HEK293 (cell line): ENCODE measurements around the gene S100A1.

Source experiments
- OSR2 ChIP-seq: fragments of 450-650 bp; formaldehyde crosslinking; IDR thresholded peaks from 2 replicates; pipeline ENCODE4 v1.5.1; 2016; ENCODE audit warnings: missing biosample characterization, missing genetic modification characterization
- ZBTB17 ChIP-seq: fragments of 450-650 bp; formaldehyde crosslinking; IDR thresholded peaks from 2 replicates; pipeline ENCODE4 v1.5.1; 2016; ENCODE audit warnings: missing biosample characterization, missing genetic modification characterization
- ZBTB8A ChIP-seq: fragments of 450-650 bp; formaldehyde crosslinking; IDR thresholded peaks from 2 replicates; pipeline ENCODE4 v1.5.1; 2016; ENCODE audit warnings: missing biosample characterization, missing genetic modification characterization
- ZNF10 ChIP-seq: fragments of 450-650 bp; formaldehyde crosslinking; IDR thresholded peaks from 2 replicates; pipeline ENCODE4 v1.5.1; 2017; ENCODE audit warnings: missing biosample characterization, missing genetic modification characterization
- ZNF211 ChIP-seq: fragments of 450-650 bp; formaldehyde crosslinking; IDR thresholded peaks from 2 replicates; pipeline ENCODE4 v1.5.1; 2016; ENCODE audit warnings: low read depth, missing biosample characterization, missing genetic modification characterization
- ZNF274 ChIP-seq, 2 experiments: fragments of 200-500 bp in 1 of 2; fragments of 450-650 bp in 1 of 2; sonication (Bioruptor generic) in 1 of 2; formaldehyde crosslinking in 1 of 2; IDR thresholded peaks; 2 replicates each; pipeline versions ENCODE4 v1.5.1 to v1.6.1; 2014 to 2016; ENCODE audit warnings: borderline replicate concordance in 1 of 2, inconsistent platforms in 1 of 2, low read length in 1 of 2, missing biosample characterization in 1 of 2, missing genetic modification characterization in 1 of 2
- ZNF544 ChIP-seq: fragments of 450-650 bp; formaldehyde crosslinking; IDR thresholded peaks from 2 replicates; pipeline ENCODE4 v1.5.0; 2017; ENCODE audit warnings: missing biosample characterization, missing genetic modification characterization
- TF ChIP-seq, protein P1 (sequence below): fragments of 450-650 bp; formaldehyde crosslinking; IDR thresholded peaks from 2 replicates; pipeline ENCODE4 v1.5.1; 2016; ENCODE audit warnings: missing biosample characterization, missing genetic modification characterization

DNA sequence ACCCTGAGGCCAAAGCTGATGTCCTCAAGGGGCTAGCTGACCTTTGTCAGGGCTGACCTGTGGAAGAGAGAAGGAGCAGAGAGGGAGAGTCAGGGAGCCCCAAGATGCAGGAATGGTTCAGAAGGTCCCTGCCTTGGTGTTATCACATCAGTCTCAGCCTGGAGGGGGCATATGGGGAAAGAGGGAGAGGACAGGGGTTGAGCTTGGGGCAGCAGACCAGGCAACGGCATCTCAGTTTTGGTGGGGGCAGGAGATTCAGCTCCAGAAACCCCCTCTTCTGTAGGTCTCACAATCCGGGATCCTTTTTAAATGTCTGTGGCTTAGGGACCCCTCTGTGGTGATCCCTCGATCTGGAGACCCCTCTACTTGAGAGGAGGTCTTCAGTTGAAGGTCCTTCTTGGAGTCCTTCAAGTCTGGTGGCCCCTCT is 1.7 kb upstream of the S100A1 start:
- TF ChIP-seq OSR2 (no peak), ZNF10 (tag by site-specific recombination) (no peak), ZNF274 (IDR thresholded peaks at IDR 0.05; ENCODE audit: low read length) (no peak), ZNF274 (tag by site-specific recombination; IDR thresholded peaks at IDR 0.05; ENCODE audit: borderline replicate concordance) (no peak), ZNF544 (no peak), ZBTB8A (no peak), ZNF211 (no peak), ZBTB17 (no peak)
- TF ChIP-seq, protein P1, sequence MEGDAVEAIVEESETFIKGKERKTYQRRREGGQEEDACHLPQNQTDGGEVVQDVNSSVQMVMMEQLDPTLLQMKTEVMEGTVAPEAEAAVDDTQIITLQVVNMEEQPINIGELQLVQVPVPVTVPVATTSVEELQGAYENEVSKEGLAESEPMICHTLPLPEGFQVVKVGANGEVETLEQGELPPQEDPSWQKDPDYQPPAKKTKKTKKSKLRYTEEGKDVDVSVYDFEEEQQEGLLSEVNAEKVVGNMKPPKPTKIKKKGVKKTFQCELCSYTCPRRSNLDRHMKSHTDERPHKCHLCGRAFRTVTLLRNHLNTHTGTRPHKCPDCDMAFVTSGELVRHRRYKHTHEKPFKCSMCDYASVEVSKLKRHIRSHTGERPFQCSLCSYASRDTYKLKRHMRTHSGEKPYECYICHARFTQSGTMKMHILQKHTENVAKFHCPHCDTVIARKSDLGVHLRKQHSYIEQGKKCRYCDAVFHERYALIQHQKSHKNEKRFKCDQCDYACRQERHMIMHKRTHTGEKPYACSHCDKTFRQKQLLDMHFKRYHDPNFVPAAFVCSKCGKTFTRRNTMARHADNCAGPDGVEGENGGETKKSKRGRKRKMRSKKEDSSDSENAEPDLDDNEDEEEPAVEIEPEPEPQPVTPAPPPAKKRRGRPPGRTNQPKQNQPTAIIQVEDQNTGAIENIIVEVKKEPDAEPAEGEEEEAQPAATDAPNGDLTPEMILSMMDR (tag by site-specific recombination): no peak
